GM12874 (cell line): ENCODE measurements around the gene NAP1L1.

Experiments used
- CTCF ChIP-seq: IDR thresholded peaks from 2 replicates; pipeline ENCODE4 v1.5.1; 2011; ENCODE audit warnings: low read depth, mild to moderate bottlenecking, control low read depth, low read length, moderate library complexity; ENCODE audit not compliant: insufficient read depth

Gene NAP1L1

GRCh38 chr12:76030341-76031080 lies 54.0 kb downstream of the NAP1L1 start:
- no peak for TF ChIP-seq CTCF

- no peak for TF ChIP-seq CTCF
Measured at GRCh38 chr12:76029982-76030340, 54.5 kb downstream of the NAP1L1 start.

GRCh38 chr12:76028571-76029277 lies 55.8 kb downstream of the NAP1L1 start:
- TF ChIP-seq CTCF = no peak

- no peak for TF ChIP-seq CTCF
Measured at GRCh38 chr12:76026643-76027063, 57.8 kb downstream of the NAP1L1 start.

GRCh38 chr12:76025601-76026575 lies 58.6 kb downstream of the NAP1L1 start:
- no peak for TF ChIP-seq CTCF

- TF ChIP-seq CTCF = no peak
Measured at GRCh38 chr12:76024942-76025600, 59.4 kb downstream of the NAP1L1 start.
